Thyroid gland (tissue), 4 donors: Measurements from ENCODE around the gene PAK4. TPM values are rescaled to one million over a fixed set of nuclear protein-coding genes. Genes with fewer than 3 reads are reported as not detected.

Source experiments
- DNase-seq, 2 donors: peaks; one replicate each; pipeline ENCODE4 v3.0.0-alpha.2; 2019
- H3K27ac ChIP-seq, 3 donors: fragments of 200-600 bp; sonication (generic); 1 replicate in 2 of 3; 2 replicates in 1 of 3; pipeline ENCODE4 v1.5.1; 2016 to 2019; ENCODE audit warnings: mild to moderate bottlenecking in 1 of 3, moderate library complexity in 1 of 3
- H3K27me3 ChIP-seq: fragments of 200-600 bp; sonication (generic); one replicate; pipeline ENCODE4 v1.5.1; 2019
- H3K36me3 ChIP-seq, 2 donors: fragments of 200-600 bp; sonication (generic); one replicate each; pipeline ENCODE4 v1.5.1; 2016 to 2019
- H3K4me1 ChIP-seq, 2 donors: fragments of 200-600 bp; sonication (generic); one replicate each; pipeline ENCODE4 v1.5.1; 2017 to 2019
- H3K4me3 ChIP-seq, 3 donors: fragments of 200-600 bp; sonication (generic); replicated peaks in 1 of 3; 1 replicate in 2 of 3; 2 replicates in 1 of 3; pipeline ENCODE4 v1.5.1; 2016; ENCODE audit warnings: mild to moderate bottlenecking in 1 of 3
- H3K9me3 ChIP-seq: fragments of 200-600 bp; sonication (generic); one replicate; pipeline ENCODE4 v1.5.1; 2017
- POLR2A ChIP-seq, 2 donors: fragments of 450-650 bp; IDR thresholded peaks; one replicate each; pipeline ENCODE4 v1.6.1; 2017; ENCODE audit warnings: antibody characterized with exemption in 2 of 2, mild to moderate bottlenecking in 2 of 2, moderate library complexity in 1 of 2
- WGBS, 2 donors: methylation state at CpG; one replicate each; pipeline ENCODE4 v1.1.5; 2017; 5-methylcytosine and 5-hydroxymethylcytosine counted together
- intact Hi-C: fragments of 100-400 bp; cut with DNase I; formaldehyde crosslinking; loops from one replicate; pipeline ENCODE4 v1.15.1; 2023
- total RNA-seq, 4 donors: library from RNA; depleted of rRNA; stranded (reverse); fragments of >200 nt; gene quantifications; one replicate each; pipeline ENCODE4 v1.2.3, GENCODE V29; 2016
- TF ChIP-seq, protein P1 (sequence below), 6 experiments: fragments of 200-600 bp in 3 of 6; fragments of 450-650 bp in 3 of 6; sonication (generic) in 3 of 6; IDR thresholded peaks; one replicate each; pipeline ENCODE4 v1.5.1; 2016 to 2019; ENCODE audit warnings: antibody characterized with exemption in 6 of 6, mild to moderate bottlenecking in 2 of 6, inconsistent platforms in 1 of 6, moderate library complexity in 1 of 6

Gene PAK4
- total RNA-seq, 4 donors from 2014 or later = 12.4 to 24.9 (median 23.2) TPM

- no peak for DNase-seq
- no peaks in the 10 kb centered on the region for H3K9me3 ChIP-seq
- H3K4me3 ChIP-seq = no peak overlapping the region
- no peaks in the 10 kb centered on the region for H3K27me3 ChIP-seq
- 37 to 67% methylated on average over 6 to 9 of the region's 9 CpGs for WGBS, 2 donors
- no peak overlapping the region for H3K27ac ChIP-seq
- H3K36me3 ChIP-seq = no peaks in the 10 kb centered on the region
- no peak for TF ChIP-seq POLR2A (IDR thresholded peaks at IDR 0.05)
- TF ChIP-seq, protein P1, sequence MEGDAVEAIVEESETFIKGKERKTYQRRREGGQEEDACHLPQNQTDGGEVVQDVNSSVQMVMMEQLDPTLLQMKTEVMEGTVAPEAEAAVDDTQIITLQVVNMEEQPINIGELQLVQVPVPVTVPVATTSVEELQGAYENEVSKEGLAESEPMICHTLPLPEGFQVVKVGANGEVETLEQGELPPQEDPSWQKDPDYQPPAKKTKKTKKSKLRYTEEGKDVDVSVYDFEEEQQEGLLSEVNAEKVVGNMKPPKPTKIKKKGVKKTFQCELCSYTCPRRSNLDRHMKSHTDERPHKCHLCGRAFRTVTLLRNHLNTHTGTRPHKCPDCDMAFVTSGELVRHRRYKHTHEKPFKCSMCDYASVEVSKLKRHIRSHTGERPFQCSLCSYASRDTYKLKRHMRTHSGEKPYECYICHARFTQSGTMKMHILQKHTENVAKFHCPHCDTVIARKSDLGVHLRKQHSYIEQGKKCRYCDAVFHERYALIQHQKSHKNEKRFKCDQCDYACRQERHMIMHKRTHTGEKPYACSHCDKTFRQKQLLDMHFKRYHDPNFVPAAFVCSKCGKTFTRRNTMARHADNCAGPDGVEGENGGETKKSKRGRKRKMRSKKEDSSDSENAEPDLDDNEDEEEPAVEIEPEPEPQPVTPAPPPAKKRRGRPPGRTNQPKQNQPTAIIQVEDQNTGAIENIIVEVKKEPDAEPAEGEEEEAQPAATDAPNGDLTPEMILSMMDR (IDR thresholded peaks at IDR 0.05) = no peak
- peaks cover 0 to 30% of the 10 kb centered on the region in 2 donors for H3K4me1 ChIP-seq
- intact Hi-C loops = no loop called here
These were observed 69.4 kb downstream of the PAK4 start for GRCh38 chr19:39194832-39195542.

DNA sequence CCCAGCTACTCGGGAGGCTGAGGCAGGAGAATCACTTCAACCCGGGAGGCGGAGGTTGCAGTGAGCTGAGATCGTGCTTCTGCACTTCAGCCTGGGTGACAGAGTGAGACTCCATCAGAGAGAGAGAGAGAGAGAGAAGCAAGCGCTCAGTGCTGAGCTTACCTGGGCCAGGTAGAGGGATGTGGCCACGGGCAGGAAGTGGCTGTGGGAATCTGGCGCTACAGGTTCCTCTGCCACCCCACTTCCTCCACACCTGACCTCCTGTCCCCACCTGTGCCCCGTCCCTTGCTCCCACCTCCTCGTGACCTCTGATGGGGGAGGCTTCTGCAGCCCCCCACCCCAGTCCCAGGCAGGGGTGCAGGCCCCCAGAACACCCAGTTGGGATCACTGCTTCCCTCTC, 70.2 kb downstream of the PAK4 start:
- no peaks in the 10 kb centered on the region for H3K36me3 ChIP-seq
- H3K27ac ChIP-seq = no peak overlapping the region
- H3K4me3 ChIP-seq = no peak overlapping the region
- WGBS, 2 donors = 50 to 51% methylated on average over 9 of the region's 9 CpGs
- peaks cover 0 to 30% of the 10 kb centered on the region in 2 donors for H3K4me1 ChIP-seq
- no peaks in the 10 kb centered on the region for H3K27me3 ChIP-seq
- TF ChIP-seq POLR2A (IDR thresholded peaks at IDR 0.05) = no peak
- TF ChIP-seq, protein P1 (IDR thresholded peaks at IDR 0.05) = no peak
- intact Hi-C loops = no loop called here
- no peak for DNase-seq
- no peaks in the 10 kb centered on the region for H3K9me3 ChIP-seq

- Histone ChIP-seq H3K27ac (no peak overlapping the region), H3K27me3 (no peaks in the 10 kb centered on the region), H3K4me1 (peaks cover 0 to 30% of the 10 kb centered on the region in 2 donors), H3K4me3 (no peak overlapping the region), H3K9me3 (no peaks in the 10 kb centered on the region), H3K36me3 (no peaks in the 10 kb centered on the region)
- 52 to 54% methylated on average over 7 of the region's 7 CpGs for whole genome bisulfite sequencing, 2 donors
- no peak for DNase-seq
- TF ChIP-seq POLR2A (IDR thresholded peaks at IDR 0.05) = no peak
- TF ChIP-seq, protein P1 (IDR thresholded peaks at IDR 0.05) = no peak
- intact Hi-C loops = no loop called here
These were observed 70.7 kb downstream of the PAK4 start for GRCh38 chr19:39196320-39196719.

GRCh38 chr19:39196860-39197562, 71.4 kb downstream of the PAK4 start, which contains the start of gene NCCRP1:
TSS of gene NCCRP1 (plus strand) at chr19:39196964. CDS start at chr19:39196983, 19 bp downstream.
- Histone ChIP-seq H3K27ac (no peak within 1 kb of the TSS), H3K4me1 (peaks cover 0 to 30% of the 10 kb centered on the region in 2 donors), H3K36me3 (no peaks in the 10 kb centered on the region), H3K9me3 (no peaks in the 10 kb centered on the region), H3K4me3 (no peak within 1 kb of the TSS), H3K27me3 (no peaks in the 10 kb centered on the region)
- WGBS, 2 donors = 7 to 10% methylated on average over 10 to 12 of the region's 51 CpGs
- intact Hi-C loops = no loop called here
- TF ChIP-seq, protein P1 (IDR thresholded peaks at IDR 0.05) = no peak
- no peak for TF ChIP-seq POLR2A (IDR thresholded peaks at IDR 0.05)
- DNase-seq = no peak

DNA sequence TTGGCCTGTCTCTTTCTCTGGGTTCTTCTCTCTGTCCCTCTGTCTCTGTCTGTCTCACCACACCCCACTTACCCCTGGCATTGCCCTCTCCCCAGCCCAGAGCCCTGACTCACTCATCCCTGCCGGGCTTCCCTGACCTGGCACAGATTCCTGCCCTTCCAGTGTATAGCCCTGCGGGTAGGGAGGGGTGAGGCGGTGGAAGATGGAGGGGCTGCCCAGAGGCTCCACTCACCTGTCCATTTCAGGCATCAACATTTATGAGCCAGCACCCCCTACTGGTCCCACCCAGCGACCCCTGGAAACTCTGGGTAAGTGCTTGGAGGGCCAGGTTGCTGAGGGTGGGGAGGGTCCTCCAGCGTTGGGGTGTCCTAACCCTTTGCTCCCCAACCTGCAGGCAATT, 72.2 kb downstream of the PAK4 start:
- intact Hi-C loops = no loop called here
- DNase-seq = no peak
- Histone ChIP-seq H3K9me3 (no peaks in the 10 kb centered on the region), H3K36me3 (no peaks in the 10 kb centered on the region), H3K27ac (no peak overlapping the region), H3K27me3 (peaks cover under 1% of the 10 kb centered on the region), H3K4me3 (no peak overlapping the region), H3K4me1 (peaks cover 0 to 30% of the 10 kb centered on the region in 2 donors)
- TF ChIP-seq POLR2A (IDR thresholded peaks at IDR 0.05) = no peak
- TF ChIP-seq, protein P1 (IDR thresholded peaks at IDR 0.05) = no peak
- WGBS, 2 donors = 49 to 58% methylated on average over 5 of the region's 5 CpGs
